Inflammatory macrophage treated with lipopolysaccharide for 4 hours (primary cell): ENCODE measurements around the gene TANK.
A peak's percentile ranks its signal among the peaks of the same experiment; 100 is the strongest.
"Not testable (repeated sequence)": the region's sequence is repeated elsewhere in the genome, so short reads cannot be mapped to it uniquely, and the experiment has no call there.

Experiments used
- DNase-seq: peaks from one replicate; pipeline ENCODE4 v3.0.0-alpha.2; 2020

The TANK gene

DNA sequence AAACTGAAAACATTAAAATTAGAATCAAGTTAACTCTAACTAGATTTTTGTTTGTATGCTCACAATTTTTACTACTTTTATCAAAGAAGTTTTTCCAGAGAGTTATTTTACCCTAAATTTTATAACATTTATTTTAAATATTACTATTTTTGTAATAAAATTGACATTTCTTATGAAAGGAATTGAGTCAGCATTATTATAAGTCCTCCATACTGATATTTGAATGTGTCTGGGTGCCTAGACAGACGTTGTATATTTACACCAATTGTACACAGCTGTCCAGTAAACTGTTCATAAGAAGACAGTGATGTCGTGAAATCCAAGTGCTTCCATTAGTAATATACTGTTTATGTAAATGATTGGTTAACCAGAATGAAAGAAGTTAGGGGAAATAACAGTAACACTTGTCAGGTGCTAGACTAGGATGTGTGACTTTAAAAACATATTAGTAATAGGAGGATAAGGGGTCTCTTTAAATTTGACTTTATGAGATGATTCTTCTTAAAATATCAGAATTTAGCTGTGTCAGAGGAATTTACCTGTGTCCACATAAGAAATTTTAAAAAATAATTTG, 73.7 kb downstream of the TANK start:
- peak; percentile 11 for DNase-seq

- DNase-seq: no peak
These were observed 74.4 kb downstream of the TANK start for GRCh38 chr2:161234627-161235026.

- peak; percentile 29 for DNase-seq
These were observed 77.4 kb downstream of the TANK start for GRCh38 chr2:161237392-161238264.

DNA sequence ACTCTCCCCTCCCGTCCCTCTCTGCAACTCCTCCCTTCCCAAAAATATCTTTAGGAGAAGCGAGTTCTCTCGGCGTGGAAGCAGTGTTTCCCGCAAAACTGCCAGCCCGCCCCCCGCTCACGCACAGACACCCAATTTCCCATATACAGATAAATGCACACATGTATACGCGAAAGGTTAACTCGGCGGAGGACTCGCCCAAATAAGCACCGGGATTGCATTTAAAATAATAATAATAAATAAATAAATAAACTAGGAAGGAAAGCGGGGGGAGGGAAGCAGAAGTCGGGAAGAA, 78.0 kb downstream of the TANK start:
- no peak for DNase-seq

DNA sequence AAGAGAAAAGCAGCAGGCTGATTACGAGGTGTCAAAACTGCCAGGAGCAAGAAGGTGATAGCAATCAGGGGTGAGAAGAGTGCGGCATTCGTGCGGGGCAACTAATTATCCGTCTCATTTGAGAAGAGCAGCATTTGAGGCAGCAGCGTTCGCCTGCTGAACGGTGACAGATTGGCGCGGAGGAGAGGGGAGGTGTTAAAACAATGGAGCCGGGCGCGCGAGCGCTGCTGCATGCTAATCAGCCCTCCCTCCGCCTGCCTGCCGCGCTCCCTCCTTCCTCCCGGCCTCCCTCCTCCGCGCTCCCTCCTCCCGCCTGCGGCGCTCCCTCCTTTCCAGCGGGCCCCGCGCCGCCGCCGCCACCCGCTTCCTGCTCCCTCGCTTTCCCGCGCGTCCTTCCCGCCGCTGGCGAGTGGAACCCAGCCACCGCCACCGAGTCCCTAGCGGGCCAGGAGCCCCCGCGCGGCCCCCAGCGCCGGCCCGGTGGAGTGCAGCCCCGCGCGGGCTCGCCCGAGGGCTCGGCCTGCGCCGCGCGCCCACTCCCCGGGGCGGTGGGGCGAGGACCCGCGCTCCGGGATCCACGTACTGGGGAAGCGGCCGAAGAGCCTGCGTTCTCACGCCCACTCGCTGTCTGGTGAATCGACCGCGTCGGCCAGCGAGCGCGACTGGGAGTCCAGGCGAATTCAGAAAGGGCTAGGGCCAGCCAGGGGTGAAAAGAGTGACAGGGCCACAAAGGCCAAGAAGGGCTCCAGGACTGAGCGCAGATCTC, 78.5 kb downstream of the TANK start:
- peak; percentile 43 for DNase-seq

- DNase-seq: no peak
These were observed 79.3 kb downstream of the TANK start for GRCh38 chr2:161239326-161240109.

- DNase-seq: no peak
These were observed 81.7 kb downstream of the TANK start for GRCh38 chr2:161241894-161242293.

DNA sequence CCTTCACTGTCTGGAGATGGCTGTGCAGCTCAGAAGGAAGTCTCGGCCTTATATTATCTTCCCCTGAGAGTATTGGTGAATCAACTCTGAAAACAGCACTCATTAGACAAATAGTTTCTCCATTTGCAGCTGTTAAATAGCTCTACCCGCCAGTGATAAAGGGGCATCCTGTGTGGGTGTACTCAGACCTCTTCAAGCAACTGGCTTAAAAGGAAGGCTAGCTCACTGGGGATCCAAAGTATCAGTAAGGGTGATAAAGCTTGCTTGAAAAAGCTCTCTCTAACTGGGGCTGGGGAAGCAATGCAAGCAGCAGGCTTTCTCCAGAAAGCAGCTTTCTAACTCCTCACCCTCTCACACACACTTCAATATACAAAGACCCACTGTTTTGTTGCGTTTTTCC, 83.1 kb downstream of the TANK start:
- no peak for DNase-seq

DNA sequence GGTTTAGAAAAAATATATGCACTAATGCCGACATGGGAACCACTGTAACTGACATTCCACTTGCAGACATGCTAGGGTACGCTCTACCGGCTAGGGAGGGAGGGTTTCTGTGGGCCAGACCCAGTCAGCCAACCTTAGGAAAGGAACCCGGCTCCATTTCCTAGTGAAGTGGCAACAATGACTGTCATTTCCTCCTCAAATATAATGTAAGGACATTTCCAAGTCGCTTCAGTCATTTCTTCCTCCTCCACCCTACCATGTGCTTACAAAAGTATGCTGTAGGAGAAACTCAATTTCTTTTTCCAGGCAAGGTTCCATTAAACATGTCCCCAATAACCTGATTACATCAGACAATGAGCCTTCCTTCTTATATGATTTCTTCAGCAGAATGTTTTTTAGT, 83.7 kb downstream of the TANK start:
- peak; percentile 11 for DNase-seq

DNA sequence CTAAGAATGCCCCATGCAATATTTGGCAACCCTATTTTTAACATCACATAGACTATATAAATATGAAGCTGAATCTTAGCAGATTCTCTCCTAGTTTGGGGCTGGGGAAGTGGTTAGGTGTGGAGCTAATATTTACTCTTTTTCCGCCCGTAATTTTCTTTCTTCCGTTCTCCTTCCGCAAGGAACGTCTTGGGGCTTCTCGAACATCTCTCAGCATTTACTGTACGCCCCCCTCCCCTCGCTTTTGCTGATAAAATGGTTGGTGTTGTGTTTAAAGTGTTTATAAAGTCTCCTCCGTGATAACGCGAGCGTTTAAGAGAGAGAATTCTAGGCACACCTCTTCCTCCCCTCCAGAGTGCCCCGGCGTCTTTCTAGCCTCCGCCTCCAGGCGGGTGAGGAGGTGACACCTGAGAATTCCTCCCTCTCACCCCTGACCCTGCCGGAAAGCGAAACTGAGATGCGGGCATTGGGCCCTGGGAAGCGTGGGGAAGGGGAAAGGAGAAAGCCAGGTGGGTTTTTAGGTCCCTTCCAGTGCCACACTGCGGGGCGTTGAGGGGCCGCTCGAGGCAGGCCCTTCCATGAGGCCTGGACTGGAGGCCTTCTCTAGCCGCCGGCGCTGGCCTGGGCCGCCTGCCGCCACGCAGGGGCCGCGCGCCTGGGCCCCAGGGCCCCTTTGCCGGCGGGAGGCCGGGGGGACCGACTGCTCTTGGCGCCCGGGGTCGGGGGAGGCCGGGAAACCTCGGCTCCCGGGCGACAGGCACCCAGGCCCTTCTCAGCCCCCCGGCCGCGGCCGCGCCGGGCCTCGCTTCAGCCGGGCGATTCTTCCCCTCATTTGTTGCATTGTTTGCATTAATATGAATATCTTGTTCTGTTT, 84.4 kb downstream of the TANK start:
- not testable (repeated sequence) for DNase-seq

GRCh38 chr2:161245261-161245553, 85.0 kb downstream of the TANK start:
- no peak for DNase-seq

- no peak for DNase-seq
These were observed 85.4 kb downstream of the TANK start for GRCh38 chr2:161245671-161246070.

DNA sequence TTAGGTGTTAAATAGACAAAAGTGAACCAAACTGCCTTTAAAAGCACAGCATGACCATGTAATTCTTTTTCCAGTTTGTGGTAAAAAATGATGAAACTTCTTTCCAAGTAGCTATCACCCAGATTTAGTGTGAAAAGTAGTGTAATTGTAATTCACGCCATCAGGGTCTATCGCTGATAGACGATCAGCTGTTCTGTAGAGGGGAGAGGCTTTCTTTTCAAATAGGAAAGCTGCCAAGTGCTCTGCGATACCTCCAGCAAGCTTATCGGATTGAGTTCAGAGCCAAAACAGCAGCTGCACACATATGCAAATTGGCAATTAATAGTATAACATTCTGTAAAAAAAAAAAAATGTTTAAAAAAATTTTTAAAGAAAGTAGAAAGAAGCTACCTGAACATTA, 86.1 kb downstream of the TANK start:
- DNase-seq: no peak

- peak; percentile 25 for DNase-seq
These were observed 90.7 kb downstream of the TANK start for GRCh38 chr2:161250864-161251436.

- no peak for DNase-seq
These were observed 97.1 kb downstream of the TANK start for GRCh38 chr2:161257123-161257952.

GRCh38 chr2:161265874-161266273, 105.6 kb downstream of the TANK start:
- DNase-seq: no peak

- no peak for DNase-seq
These were observed 108.9 kb downstream of the TANK start for GRCh38 chr2:161269111-161269510.

- peak; percentile 73 for DNase-seq
These were observed 113.0 kb downstream of the TANK start for GRCh38 chr2:161273038-161273760.

DNA sequence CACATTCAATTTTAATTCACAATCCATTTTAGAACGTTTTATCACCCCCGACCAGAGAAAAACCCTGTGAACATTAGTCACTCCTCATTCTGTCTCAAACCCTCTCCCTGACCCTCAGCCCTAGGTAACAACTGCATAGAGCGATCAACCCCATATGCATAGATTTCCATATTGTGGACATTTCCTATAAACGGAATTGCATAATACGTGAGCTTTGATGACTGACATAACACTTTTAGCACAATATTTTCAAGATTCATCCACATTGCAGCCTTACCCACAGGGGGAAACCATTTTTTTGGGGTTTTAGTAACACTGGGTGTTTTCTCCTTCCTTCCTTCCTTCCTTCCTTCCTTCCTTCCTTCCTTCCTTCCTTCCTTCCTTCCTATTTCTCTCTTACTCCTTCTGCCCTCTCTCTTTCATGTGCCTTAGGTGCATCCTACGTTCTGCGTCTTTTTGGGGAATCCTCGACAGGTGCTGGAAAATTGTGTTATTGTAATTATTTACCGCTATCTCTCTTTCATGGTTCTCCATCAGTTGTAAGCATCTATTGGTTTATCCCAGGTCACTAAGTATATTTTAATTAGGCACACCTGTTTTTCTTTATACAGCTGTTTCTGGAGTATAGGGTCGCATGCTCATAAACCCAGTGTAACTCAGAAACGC, 118.5 kb downstream of the TANK start:
- peak; percentile 3 for DNase-seq
